Liver (tissue), 9 donors: ENCODE data around the gene KAT6B. TPM values are rescaled to one million over a fixed set of nuclear protein-coding genes. Genes with fewer than 3 reads are reported as not detected.

Experiments used
- DNase-seq: peaks from one replicate; pipeline ENCODE4 v3.0.0-alpha.2; 2017; ENCODE audit warnings: low spot score
- H3K27ac ChIP-seq, 2 donors: one replicate each; pipeline ENCODE4 v1.7.0; 2013; ENCODE audit warnings: inconsistent platforms in 2 of 2, low read length in 2 of 2, control low read depth in 1 of 2, low read depth in 1 of 2, mild to moderate bottlenecking in 1 of 2
- H3K27me3 ChIP-seq, 4 donors: one replicate each; pipeline versions ENCODE4 v1.6.1 to v1.7.0; 2013; ENCODE audit warnings: low read length in 3 of 4, inconsistent platforms in 1 of 4, mild to moderate bottlenecking in 1 of 4, moderate library complexity in 1 of 4; ENCODE audit not compliant: control insufficient read depth in 4 of 4, insufficient read depth in 4 of 4
- H3K36me3 ChIP-seq, 4 donors: one replicate each; pipeline versions ENCODE4 v1.6.1 to v1.7.0; 2013; ENCODE audit warnings: low read length in 3 of 4, mild to moderate bottlenecking in 3 of 4, low read depth in 1 of 4, moderate library complexity in 1 of 4; ENCODE audit not compliant: control insufficient read depth in 4 of 4, insufficient read depth in 3 of 4
- H3K4me1 ChIP-seq, 4 donors: one replicate each; pipeline versions ENCODE4 v1.6.1 to v1.7.0; 2013; ENCODE audit warnings: low read length in 3 of 4, mild to moderate bottlenecking in 3 of 4, moderate library complexity in 1 of 4; ENCODE audit not compliant: control insufficient read depth in 4 of 4, insufficient read depth in 4 of 4
- H3K4me3 ChIP-seq, 3 donors: one replicate each; pipeline versions ENCODE4 v1.6.1 to v1.7.0; 2013; ENCODE audit warnings: low read length in 3 of 3, control low read depth in 1 of 3, low read depth in 1 of 3, mild to moderate bottlenecking in 1 of 3
- H3K9ac ChIP-seq, 2 donors: one replicate each; pipeline ENCODE4 v1.7.0; 2013; ENCODE audit warnings: low read length in 2 of 2, mild to moderate bottlenecking in 2 of 2, moderate library complexity in 2 of 2, control low read depth in 1 of 2, low read depth in 1 of 2
- H3K9me3 ChIP-seq, 4 donors: one replicate each; pipeline versions ENCODE4 v1.6.1 to v1.7.0; 2013; ENCODE audit warnings: low read length in 3 of 4; ENCODE audit not compliant: control insufficient read depth in 4 of 4
- ATF3 ChIP-seq: IDR thresholded peaks from 2 replicates; pipeline ENCODE4 v1.6.1; 2016; ENCODE audit warnings: antibody characterized with exemption
- CTCF ChIP-seq: fragments of 150-350 bp; IDR thresholded peaks from 2 replicates; pipeline ENCODE4 v1.5.1; 2017; ENCODE audit warnings: improper control_type of control experiment, low read depth, low read length; ENCODE audit not compliant: missing input control
- FOXA1 ChIP-seq: IDR thresholded peaks from 2 replicates; pipeline ENCODE4 v1.6.1; 2016; ENCODE audit warnings: antibody characterized with exemption
- GABPA ChIP-seq, 2 donors: IDR thresholded peaks in 1 of 2; conservative IDR thresholded peaks in 1 of 2; 2 replicates each; pipeline ENCODE4 v1.6.1; 2016; ENCODE audit warnings: antibody characterized with exemption in 2 of 2, mild to moderate bottlenecking in 1 of 2, moderate library complexity in 1 of 2
- HNF4A ChIP-seq, 2 donors: conservative IDR thresholded peaks; 2 replicates each; pipeline ENCODE4 v1.6.1; 2016; ENCODE audit warnings: antibody characterized with exemption in 2 of 2, mild to moderate bottlenecking in 2 of 2
- JUND ChIP-seq, 2 donors: IDR thresholded peaks; 2 replicates each; pipeline ENCODE4 v1.6.1; 2016; ENCODE audit warnings: antibody characterized with exemption in 2 of 2
- MAX ChIP-seq: IDR thresholded peaks from 2 replicates; pipeline ENCODE4 v1.6.1; 2016; ENCODE audit warnings: antibody characterized with exemption
- NR2F2 ChIP-seq: IDR thresholded peaks from 2 replicates; pipeline ENCODE4 v1.6.1; 2016; ENCODE audit warnings: antibody characterized with exemption
- RAD21 ChIP-seq, 2 donors: IDR thresholded peaks; 2 replicates each; pipeline ENCODE4 v1.6.1; 2016; ENCODE audit warnings: antibody characterized with exemption in 2 of 2, mild to moderate bottlenecking in 2 of 2
- REST ChIP-seq: IDR thresholded peaks from 2 replicates; pipeline ENCODE4 v1.6.1; 2016; ENCODE audit warnings: antibody characterized with exemption, mild to moderate bottlenecking
- RXRA ChIP-seq, 2 donors: IDR thresholded peaks; 2 replicates each; pipeline ENCODE4 v1.6.1; 2017 to 2018; ENCODE audit warnings: antibody characterized with exemption in 2 of 2, mild to moderate bottlenecking in 1 of 2
- SP1 ChIP-seq: IDR thresholded peaks from 2 replicates; pipeline ENCODE4 v1.6.1; 2018; ENCODE audit warnings: antibody characterized with exemption, mild to moderate bottlenecking
- ZBTB33 ChIP-seq: IDR thresholded peaks from 2 replicates; pipeline ENCODE4 v1.6.1; 2016; ENCODE audit warnings: antibody characterized with exemption
- WGBS: extraction: QIAGEN DNeasy Blood & Tissue Kit; methylation state at CpG from one replicate; pipeline ENCODE4 v1.1.7; 2013; 5-methylcytosine and 5-hydroxymethylcytosine counted together
- polyA plus RNA-seq, 2 donors: library from polyadenylated mRNA; stranded (reverse) in 1 of 2; unstranded in 1 of 2; fragments of 200-250 nt in 1 of 2; fragments of >200 nt in 1 of 2; fragmentation: Nextera tagmentation in 1 of 2; extraction: Ambion mirVana in 1 of 2; gene quantifications; one replicate each; pipeline versions ENCODE4 v1.2.1 to v1.2.3, GENCODE V29; 2013 to 2015
- total RNA-seq, 2 donors: library from RNA; depleted of rRNA; stranded (reverse); fragments of >200 nt; gene quantifications; one replicate each; pipeline ENCODE4 v1.2.3, GENCODE V29; 2014
- donor health status: healthy.
- donor health status: healthy.
- donor health status: healthy.
- donor health status: healthy.
- donor health status: healthy.

The KAT6B gene
- total and polyA plus RNA-seq, 4 donors: 2.0 to 21.2 (median 8.8) TPM

GRCh38 chr10:74924251-74924963 is 98.0 kb downstream of the KAT6B start:
- H3K9ac ChIP-seq: no peak overlapping the region

GRCh38 chr10:74925291-74925690 is 98.9 kb downstream of the KAT6B start:
- no peak overlapping the region for H3K27ac ChIP-seq
- TF ChIP-seq MAX (no peak), RXRA (IDR thresholded peaks at IDR 0.05) (no peak), REST (no peak), JUND (IDR thresholded peaks at IDR 0.05) (no peak), GABPA (IDR thresholded peaks at IDR 0.05 in 1 of 2, conservative IDR thresholded peaks at IDR 0.05 in 1 of 2) (no peak), RAD21 (IDR thresholded peaks at IDR 0.05) (no peak), HNF4A (conservative IDR thresholded peaks at IDR 0.05) (no peak), CTCF (no peak), SP1 (no peak)
- H3K4me3 ChIP-seq: no peak overlapping the region
- H3K9ac ChIP-seq: no peak overlapping the region
- no peaks in the 10 kb centered on the region for H3K36me3 ChIP-seq
- no peak for DNase-seq
- H3K4me1 ChIP-seq: peaks cover 8 to 36% (median 13%) of the 10 kb centered on the region in 4 donors
- H3K9me3 ChIP-seq: no peaks in the 10 kb centered on the region
- WGBS: 81% methylated on average over 1 of the region's 1 CpG
- no peaks in the 10 kb centered on the region for H3K27me3 ChIP-seq

More at GRCh38 chr10:74924251-74924963, 98.0 kb downstream of the KAT6B start:
- Histone ChIP-seq H3K27me3 (no peaks in the 10 kb centered on the region), H3K4me1 (peaks cover 8 to 36% (median 13%) of the 10 kb centered on the region in 4 donors), H3K9me3 (no peaks in the 10 kb centered on the region), H3K4me3 (no peak overlapping the region), H3K36me3 (no peaks in the 10 kb centered on the region), H3K27ac (peak overlapping the region; percentile 44 to 66)
- TF ChIP-seq RAD21 (IDR thresholded peaks at IDR 0.05): no peak
- peak; percentile 57 for TF ChIP-seq NR2F2
- TF ChIP-seq JUND (IDR thresholded peaks at IDR 0.05): peak in 1 of 2 donors; percentile 29
- peak in 1 of 2 donors; percentile 37 for TF ChIP-seq RXRA (IDR thresholded peaks at IDR 0.05)
- DNase-seq: no peak
- WGBS: 49% methylated on average over 5 of the region's 5 CpGs

- no peak for DNase-seq
- no peak overlapping the region for H3K9ac ChIP-seq
- H3K9me3 ChIP-seq: no peaks in the 10 kb centered on the region
- no peaks in the 10 kb centered on the region for H3K36me3 ChIP-seq
- WGBS: 89% methylated on average over 4 of the region's 4 CpGs
- no peak overlapping the region for H3K4me3 ChIP-seq
- H3K4me1 ChIP-seq: peaks cover 8 to 36% (median 13%) of the 10 kb centered on the region in 4 donors
- TF ChIP-seq RAD21 (IDR thresholded peaks at IDR 0.05) (no peak), ATF3 (no peak), ZBTB33 (no peak), FOXA1 (no peak)
- peak overlapping the region in 1 of 2 donors; percentile 7 for H3K27ac ChIP-seq
- H3K27me3 ChIP-seq: no peaks in the 10 kb centered on the region
These were observed 99.3 kb downstream of the KAT6B start for GRCh38 chr10:74925708-74926107.
